AG04450 (cell line): ENCODE data around the gene SCARF1. TPM values are rescaled to one million over a fixed set of nuclear protein-coding genes. Genes with fewer than 3 reads are reported as not detected.

Experiments
- CTCF ChIA-PET: fragments of 300-600, 350-600 bp; formaldehyde crosslinking; extraction: SDS; loops from one replicate; lab custom pipeline; 2022; ENCODE audit warnings: antibody characterized with exemption, inconsistent platforms; lab: Charles Lee
- POLR2A ChIA-PET: fragments of 350-600 bp; formaldehyde crosslinking; extraction: SDS; loops from one replicate; lab custom pipeline; 2021; ENCODE audit warnings: antibody characterized with exemption, inconsistent platforms; lab: Yijun Ruan, JAX
- DNase-seq: peaks from one replicate; pipeline ENCODE4 v3.0.0-alpha.2; 2011; ENCODE audit warnings: low read depth, low spot score
- H3K27ac ChIP-seq: one replicate; pipeline ENCODE4 v1.5.1; 2012; ENCODE audit warnings: low read depth, low read length, control low read depth
- H3K27me3 ChIP-seq: one replicate; pipeline ENCODE4 v1.6.0; 2012; ENCODE audit warnings: low read length; ENCODE audit not compliant: control insufficient read depth, insufficient read depth
- H3K4me3 ChIP-seq: 2 replicates; pipeline ENCODE4 v1.5.1; 2011; ENCODE audit warnings: mild to moderate bottlenecking, low read depth, low read length, control low read depth
- H3K9me3 ChIP-seq: 2 replicates; pipeline ENCODE4 v1.5.1; 2012; ENCODE audit warnings: low read length; ENCODE audit not compliant: control insufficient read depth, insufficient read depth
- CTCF ChIP-seq: IDR thresholded peaks from 2 replicates; pipeline ENCODE4 v1.5.1; 2011; ENCODE audit warnings: low read depth, low read length, control low read depth, inconsistent platforms
- polyA plus RNA-seq: library from polyadenylated mRNA; depleted of rRNA; stranded (reverse); fragments of >200 nt; gene quantifications from 2 replicates; pipeline ENCODE4 v1.2.3, GENCODE V29; 2011

SCARF1 gene
- polyA plus RNA-seq, 1 experiment: 0.20 TPM

GRCh38 chr17:1608676-1609075, 36.9 kb downstream of the SCARF1 start:
- Histone ChIP-seq H3K4me3 (no peak overlapping the region), H3K9me3 (no peaks in the 10 kb centered on the region; the same call in 1 of the 2 replicates), H3K27me3 (no peaks in the 10 kb centered on the region), H3K27ac (no peak overlapping the region)
- ChIA-PET POLR2A (no interaction called here), CTCF (interaction anchor here (0.5 to 1.0 kb wide), 3 partner anchors 22 to 60 kb away, joined by 4 to 5 read pairs (median 5); no protein-coding TSS in a partner anchor)
- no peak for TF ChIP-seq CTCF
- DNase-seq: no peak

GRCh38 chr17:1607971-1608320, 37.6 kb downstream of the SCARF1 start:
- Histone ChIP-seq H3K4me3 (no peak overlapping the region), H3K27me3 (no peaks in the 10 kb centered on the region), H3K27ac (no peak overlapping the region), H3K9me3 (no peaks in the 10 kb centered on the region; the same call in 1 of the 2 replicates)
- DNase-seq: no peak
- ChIA-PET POLR2A (interaction anchor here (0.7 kb wide), 1 partner anchor 22 kb away, joined by 6 read pairs; no protein-coding TSS in a partner anchor), CTCF (interaction anchor here (0.7 to 1.2 kb wide), 2 partner anchors 34 to 826 kb away, joined by 3 to 4 read pairs; no protein-coding TSS in a partner anchor)
- TF ChIP-seq CTCF: no peak

- CTCF ChIA-PET: interaction anchor here (0.5 to 1.2 kb wide), 2 partner anchors 32 to 299 kb away, joined by 3 read pairs; no protein-coding TSS in a partner anchor
- H3K27ac ChIP-seq: no peak overlapping the region
- TF ChIP-seq CTCF: no peak
- peaks cover 8% of the 10 kb centered on the region for H3K9me3 ChIP-seq
- POLR2A ChIA-PET: no interaction called here
- no peaks in the 10 kb centered on the region for H3K27me3 ChIP-seq
- H3K4me3 ChIP-seq: no peak overlapping the region
- no peak for DNase-seq
Observed at GRCh38 chr17:1606352-1606985, 39.1 kb downstream of the SCARF1 start.

GRCh38 chr17:1605681-1606351, 39.7 kb downstream of the SCARF1 start:
- ChIA-PET CTCF (no interaction called here), POLR2A (no interaction called here)
- peaks cover 13% of the 10 kb centered on the region for H3K9me3 ChIP-seq
- no peak for DNase-seq
- no peaks in the 10 kb centered on the region for H3K27me3 ChIP-seq
- H3K27ac ChIP-seq: no peak overlapping the region
- TF ChIP-seq CTCF: no peak
- H3K4me3 ChIP-seq: no peak overlapping the region
